HCEC 1CT (cell line): ENCODE results near the gene SUGP2.

Source experiments
- DNase-seq: peaks from one replicate; pipeline ENCODE4 v3.0.0-alpha.2; 2017

Gene SUGP2

GRCh38 chr19:19059018-19059836, 25.9 kb upstream of the SUGP2 start:
- DNase-seq: no peak

GRCh38 chr19:19057720-19058119, 24.4 kb upstream of the SUGP2 start:
- no peak for DNase-seq

GRCh38 chr19:19057317-19057716, 24.0 kb upstream of the SUGP2 start:
- no peak for DNase-seq

- DNase-seq: no peak
These were observed 23.4 kb upstream of the SUGP2 start for GRCh38 chr19:19056636-19057275.

- no peak for DNase-seq
These were observed 22.4 kb upstream of the SUGP2 start for GRCh38 chr19:19055701-19056100.

- DNase-seq: no peak
These were observed 21.7 kb upstream of the SUGP2 start for GRCh38 chr19:19054939-19055440.

- no peak for DNase-seq
These were observed 21.1 kb upstream of the SUGP2 start for GRCh38 chr19:19054315-19054938.

GRCh38 chr19:19053508-19054314, 20.4 kb upstream of the SUGP2 start:
- peak; percentile 32 for DNase-seq

- no peak for DNase-seq
These were observed 19.6 kb upstream of the SUGP2 start for GRCh38 chr19:19052921-19053320.

- no peak for DNase-seq
These were observed 18.3 kb upstream of the SUGP2 start for GRCh38 chr19:19051478-19052213.

- DNase-seq: no peak
These were observed 17.4 kb upstream of the SUGP2 start for GRCh38 chr19:19050731-19051130.

GRCh38 chr19:19050104-19050503, 16.8 kb upstream of the SUGP2 start:
- DNase-seq: no peak

GRCh38 chr19:19049406-19049805, 16.1 kb upstream of the SUGP2 start:
- DNase-seq: no peak

- DNase-seq: no peak
These were observed 10.6 kb upstream of the SUGP2 start for GRCh38 chr19:19043881-19044280.

- DNase-seq: no peak
These were observed 10.2 kb upstream of the SUGP2 start for GRCh38 chr19:19043481-19043880.

GRCh38 chr19:19042732-19043280, 9.5 kb upstream of the SUGP2 start:
- DNase-seq: no peak

- DNase-seq: peak; percentile 86
These were observed 7.1 kb upstream of the SUGP2 start for GRCh38 chr19:19040417-19040816.

GRCh38 chr19:19039901-19040300, 6.6 kb upstream of the SUGP2 start:
- no peak for DNase-seq

- peak; percentile 77 for DNase-seq
These were observed 897 bp upstream of the SUGP2 start for GRCh38 chr19:19034204-19034624.

- no peak for DNase-seq
These were observed 216 bp downstream of the SUGP2 start for GRCh38 chr19:19033176-19033425.

GRCh38 chr19:19032420-19033175, 719 bp downstream of the SUGP2 start:
- peak; percentile 92 for DNase-seq
